H1 (cell line): Measurements from ENCODE around the gene INTS6. TPM values are rescaled to one million over a fixed set of nuclear protein-coding genes. Genes with fewer than 3 reads are reported as not detected.

Source experiments
- CHD7 ChIP-seq: fragments of 300-600 bp; sonication (generic); IDR thresholded peaks from 2 replicates; pipeline ENCODE4 v1.7.1; 2012; ENCODE audit warnings: low read length, moderate library complexity, mild to moderate bottlenecking, inconsistent platforms; ENCODE audit not compliant: insufficient replicate concordance
- E2F6 ChIP-seq: IDR thresholded peaks from 2 replicates; pipeline ENCODE4 v1.6.1; 2012; ENCODE audit warnings: inconsistent platforms
- polyA plus RNA-seq, 7 experiments: library from polyadenylated mRNA; depleted of rRNA in 3 of 7; stranded (reverse) in 5 of 7; unstranded in 2 of 7; fragments of >200 nt in 5 of 7; fragments of 200-250 nt in 2 of 7; gene quantifications; 1 replicate in 5 of 7; 2 replicates in 1 of 7; 4 replicates in 1 of 7; pipeline versions ENCODE4 v1.2.1 to v1.2.3, GENCODE V29; 2011 to 2013; ENCODE audit warnings: missing spikeins in 2 of 7, mixed read lengths in 2 of 7
- total RNA-seq: library from RNA; stranded (reverse); fragmentation: NEBNext Ultra II Directional; extraction: Animal tissue kit (Norgen Biotek cat#: 25700); gene quantifications from 2 replicates; pipeline ENCODE4 v1.2.1, GENCODE V29; 2021

Gene INTS6
- total and polyA plus RNA-seq, 2 of the 8 experiments (the other 6 are each of a cell fraction or from before 2014, with no cell fraction given) = 12.6 to 42.8 TPM

DNA sequence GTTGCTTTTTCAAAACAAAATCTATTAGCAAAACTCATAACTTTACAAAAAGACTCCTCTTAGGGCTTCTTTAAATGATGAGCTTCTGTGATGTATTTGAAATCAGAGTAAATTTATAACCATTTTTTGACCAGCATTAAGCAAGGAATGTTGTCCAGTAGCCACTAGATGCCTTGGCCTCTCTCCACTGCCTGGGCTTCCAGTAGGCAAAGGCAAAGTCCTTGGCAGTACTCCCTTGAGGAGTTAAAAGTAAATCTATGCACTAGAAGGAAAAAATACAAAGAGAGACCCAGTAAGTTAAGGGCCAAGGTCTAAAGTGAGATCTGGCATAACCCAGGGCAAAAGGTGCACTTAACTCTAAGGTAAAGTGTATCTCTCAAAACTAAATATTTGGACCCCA, 103.8 kb downstream of the INTS6 start (continued):
- TF ChIP-seq CHD7 (no peak), E2F6 (no peak)
- TF ChIP-seq, all 59 proteins: peak for 0
